K562 (cell line): ENCODE results near the gene RAB26. TPM values are rescaled to one million over a fixed set of nuclear protein-coding genes. Genes with fewer than 3 reads are reported as not detected.
A peak's percentile ranks its signal among the peaks of the same experiment; 100 is the strongest.

Source experiments
- DMBX1 ChIP-seq: fragments of 250-450 bp; sonication (Bioruptor Pico); IDR thresholded peaks from 2 replicates; pipeline ENCODE4 v1.8.0; 2022; ENCODE audit warnings: inconsistent platforms, mild to moderate bottlenecking, moderate library complexity, borderline replicate concordance
- GATAD2B ChIP-seq: fragments of 450-650 bp; IDR thresholded peaks from 2 replicates; pipeline ENCODE4 v1.6.1; 2017; ENCODE audit warnings: mild to moderate bottlenecking, borderline replicate concordance
- HDAC3 ChIP-seq: fragments of 450-650 bp; IDR thresholded peaks from 2 replicates; pipeline ENCODE4 v1.6.1; 2018; ENCODE audit warnings: borderline replicate concordance, mild to moderate bottlenecking, moderate library complexity; ENCODE audit not compliant: partially characterized antibody
- HDGF ChIP-seq: fragments of 450-650 bp; IDR thresholded peaks from 2 replicates; pipeline ENCODE4 v1.6.1; 2016
- HEY1 ChIP-seq: fragments of 250-450 bp; sonication (Bioruptor Pico); IDR thresholded peaks from 2 replicates; pipeline ENCODE4 v1.5.0; 2020; ENCODE audit warnings: mild to moderate bottlenecking, moderate library complexity, borderline replicate concordance
- JUN ChIP-seq, 2 experiments: sonication (generic) in 1 of 2; formaldehyde crosslinking in 1 of 2; IDR thresholded peaks; 2 replicates each; pipeline versions ENCODE4 v1.6.1 to v1.8.0; 2012 to 2022; ENCODE audit warnings: borderline replicate concordance in 2 of 2, mild to moderate bottlenecking in 2 of 2, improper control_type of control experiment in 1 of 2, low read depth in 1 of 2, low read length in 1 of 2, missing genetic modification reagents in 1 of 2
- KAT7 ChIP-seq: sonication (generic); formaldehyde crosslinking; IDR thresholded peaks from 2 replicates; pipeline ENCODE4 v1.8.0; 2022; ENCODE audit warnings: missing genetic modification reagents, mild to moderate bottlenecking, borderline replicate concordance
- MAZ ChIP-seq, 2 experiments: fragments of 450-650 bp in 1 of 2; sonication (generic) in 1 of 2; formaldehyde crosslinking; IDR thresholded peaks in 1 of 2; conservative IDR thresholded peaks in 1 of 2; 2 replicates each; pipeline versions ENCODE4 v1.4.0 to v1.5.0; 2020; ENCODE audit warnings: mild to moderate bottlenecking in 1 of 2, missing genetic modification reagents in 1 of 2
- NCOA2 ChIP-seq, 2 experiments: fragments of 450-650 bp; IDR thresholded peaks; 2 replicates each; pipeline ENCODE4 v1.6.1; 2018; ENCODE audit warnings: mild to moderate bottlenecking in 2 of 2, moderate library complexity in 1 of 2; ENCODE audit not compliant: partially characterized antibody in 2 of 2
- RAD21 ChIP-seq, 2 experiments: fragments of 250-450 bp in 1 of 2; fragments of 450-650 bp in 1 of 2; sonication (Bioruptor Pico) in 1 of 2; formaldehyde crosslinking in 1 of 2; IDR thresholded peaks in 1 of 2; conservative IDR thresholded peaks in 1 of 2; 2 replicates each; pipeline versions ENCODE4 v1.4.0 to v1.8.0; 2020 to 2022; ENCODE audit warnings: mild to moderate bottlenecking in 2 of 2, moderate library complexity in 1 of 2
- RB1 ChIP-seq: fragments of 450-650 bp; IDR thresholded peaks from 2 replicates; pipeline ENCODE4 v1.6.1; 2017; ENCODE audit warnings: low read depth, mild to moderate bottlenecking
- TBP ChIP-seq: optimal IDR thresholded peaks from 2 replicates; pipeline ENCODE3; 2011; ENCODE audit warnings: low read depth, low read length, improper control_type of control experiment
- XRCC4 ChIP-seq: IDR thresholded peaks from one replicate; pipeline ENCODE4 v1.6.1; 2011; ENCODE audit not compliant: insufficient read depth, insufficient read length; ENCODE audit errors: extremely low read depth
- ZNF174 ChIP-seq: fragments of 250-450 bp; sonication (Bioruptor Pico); IDR thresholded peaks from 2 replicates; pipeline ENCODE4 v1.4.0; 2020; ENCODE audit warnings: mild to moderate bottlenecking
- polyA plus RNA-seq, 8 experiments: library from polyadenylated mRNA; depleted of rRNA in 4 of 8; stranded (reverse) in 5 of 8; unstranded in 3 of 8; fragments of >200 nt; fragmentation: Nextera tagmentation in 2 of 8; fragmentation: Illumina TruSeq in 1 of 8; extraction: Ambion mirVana in 2 of 8; extraction: Trizol in 1 of 8; gene quantifications; 2 replicates each; pipeline versions ENCODE4 v1.2.1 to v1.2.3, GENCODE V29; 2011 to 2014; ENCODE audit warnings: inconsistent platforms in 1 of 8, missing spikeins in 1 of 8
- total RNA-seq, 7 experiments: library from RNA; depleted of rRNA in 6 of 7; stranded (reverse); fragments of >200 nt in 6 of 7; fragmentation: Illumina TruSeq in 2 of 7; extraction: Trizol in 2 of 7; gene quantifications; 2 replicates each; pipeline versions ENCODE4 v1.2.1 to v1.2.3, GENCODE V29; 2011 to 2021; ENCODE audit warnings: low replicate concordance in 1 of 7
- TF ChIP-seq, protein P1 (sequence below): fragments of 450-650 bp; IDR thresholded peaks from 2 replicates; pipeline ENCODE4 v1.6.1; 2018; ENCODE audit warnings: mild to moderate bottlenecking, low read depth; ENCODE audit not compliant: partially characterized antibody
- TF ChIP-seq, protein P2 (sequence below): fragments of 250-450 bp; sonication (Bioruptor Pico); IDR thresholded peaks from 2 replicates; pipeline ENCODE4 v1.8.0; 2021; ENCODE audit warnings: moderate library complexity, mild to moderate bottlenecking, inconsistent platforms
- TF ChIP-seq, protein P3 (sequence below): fragments of 250-450 bp; sonication (Bioruptor Pico); IDR thresholded peaks from 2 replicates; pipeline ENCODE4 v1.5.0; 2020; ENCODE audit warnings: mild to moderate bottlenecking, borderline replicate concordance
- TF ChIP-seq, protein P4 (sequence below): fragments of 450-650 bp; formaldehyde crosslinking; IDR thresholded peaks from 2 replicates; pipeline ENCODE4 v1.4.0; 2020; ENCODE audit warnings: mild to moderate bottlenecking, moderate library complexity
- TF ChIP-seq, protein P5 (sequence below): sonication (generic); formaldehyde crosslinking; IDR thresholded peaks from 2 replicates; pipeline ENCODE4 v1.9.0; 2022; ENCODE audit warnings: mild to moderate bottlenecking, missing genetic modification reagents
- TF ChIP-seq, protein P6 (sequence below): fragments of 450-650 bp; formaldehyde crosslinking; IDR thresholded peaks from 2 replicates; pipeline ENCODE4 v1.4.0; 2020; ENCODE audit warnings: mild to moderate bottlenecking, moderate library complexity

The RAB26 gene
- total and polyA plus RNA-seq, 9 of the 15 experiments (the other 6 are each of a cell fraction or from before 2014, with no cell fraction given): 0.25 to 6.1 (median 2.1) TPM

DNA sequence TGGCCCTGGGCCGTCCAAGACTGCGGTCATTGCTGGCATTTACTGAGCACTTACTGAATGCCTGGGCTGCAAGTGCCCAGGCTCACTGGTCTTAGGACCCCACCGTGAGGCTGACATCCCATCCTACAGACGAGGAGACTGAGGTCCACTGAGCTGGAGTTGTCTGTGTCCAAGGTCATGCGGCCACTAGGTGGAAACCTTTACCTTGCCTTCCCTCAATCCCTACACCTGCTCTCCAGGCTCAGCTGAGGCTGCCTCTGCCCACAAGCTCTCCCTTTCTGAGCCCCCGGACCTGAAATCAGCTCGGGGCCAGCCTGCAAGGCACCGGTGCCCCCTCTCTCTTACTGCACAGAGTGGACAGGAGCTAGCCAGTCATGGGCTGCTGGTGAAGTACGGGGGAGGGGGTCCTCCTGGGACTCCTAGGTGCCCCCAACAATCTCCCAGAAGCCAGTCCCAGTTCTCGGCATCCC is 46.5 kb downstream of the RAB26 start (continued):
- TF ChIP-seq, protein P1, sequence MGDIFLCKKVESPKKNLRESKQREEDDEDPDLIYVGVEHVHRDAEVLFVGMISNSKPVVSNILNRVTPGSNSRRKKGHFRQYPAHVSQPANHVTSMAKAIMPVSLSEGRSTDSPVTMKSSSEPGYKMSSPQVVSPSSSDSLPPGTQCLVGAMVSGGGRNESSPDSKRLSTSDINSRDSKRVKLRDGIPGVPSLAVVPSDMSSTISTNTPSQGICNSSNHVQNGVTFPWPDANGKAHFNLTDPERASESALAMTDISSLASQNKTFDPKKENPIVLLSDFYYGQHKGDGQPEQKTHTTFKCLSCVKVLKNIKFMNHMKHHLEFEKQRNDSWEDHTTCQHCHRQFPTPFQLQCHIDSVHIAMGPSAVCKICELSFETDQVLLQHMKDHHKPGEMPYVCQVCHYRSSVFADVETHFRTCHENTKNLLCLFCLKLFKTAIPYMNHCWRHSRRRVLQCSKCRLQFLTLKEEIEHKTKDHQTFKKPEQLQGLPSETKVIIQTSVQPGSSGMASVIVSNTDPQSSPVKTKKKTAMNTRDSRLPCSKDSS: no peak
- TF ChIP-seq, protein P2, sequence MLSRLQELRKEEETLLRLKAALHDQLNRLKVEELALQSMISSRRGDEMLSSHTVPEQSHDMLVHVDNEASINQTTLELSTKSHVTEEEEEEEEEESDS (CRISPR knock-in tag): no peak
- TF ChIP-seq JUN (IDR thresholded peaks at IDR 0.05; ENCODE audit: borderline replicate concordance, low read depth, low read length): no peak
- no peak for TF ChIP-seq JUN (CRISPR knock-in tag; IDR thresholded peaks at IDR 0.05; ENCODE audit: borderline replicate concordance)
- TF ChIP-seq RB1: peak; percentile 37; the same call in 1 of the 2 replicates
- TF ChIP-seq TBP: peak; percentile 14
- TF ChIP-seq KAT7: no peak
- no peak for TF ChIP-seq DMBX1 (CRISPR knock-in tag)
- TF ChIP-seq HEY1 (CRISPR knock-in tag): no peak
- no peak for TF ChIP-seq GATAD2B
- TF ChIP-seq, protein P3, sequence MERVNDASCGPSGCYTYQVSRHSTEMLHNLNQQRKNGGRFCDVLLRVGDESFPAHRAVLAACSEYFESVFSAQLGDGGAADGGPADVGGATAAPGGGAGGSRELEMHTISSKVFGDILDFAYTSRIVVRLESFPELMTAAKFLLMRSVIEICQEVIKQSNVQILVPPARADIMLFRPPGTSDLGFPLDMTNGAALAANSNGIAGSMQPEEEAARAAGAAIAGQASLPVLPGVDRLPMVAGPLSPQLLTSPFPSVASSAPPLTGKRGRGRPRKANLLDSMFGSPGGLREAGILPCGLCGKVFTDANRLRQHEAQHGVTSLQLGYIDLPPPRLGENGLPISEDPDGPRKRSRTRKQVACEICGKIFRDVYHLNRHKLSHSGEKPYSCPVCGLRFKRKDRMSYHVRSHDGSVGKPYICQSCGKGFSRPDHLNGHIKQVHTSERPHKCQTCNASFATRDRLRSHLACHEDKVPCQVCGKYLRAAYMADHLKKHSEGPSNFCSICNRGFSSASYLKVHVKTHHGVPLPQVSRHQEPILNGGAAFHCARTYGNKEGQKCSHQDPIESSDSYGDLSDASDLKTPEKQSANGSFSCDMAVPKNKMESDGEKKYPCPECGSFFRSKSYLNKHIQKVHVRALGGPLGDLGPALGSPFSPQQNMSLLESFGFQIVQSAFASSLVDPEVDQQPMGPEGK (CRISPR knock-in tag): no peak
- TF ChIP-seq HDGF: 0 out of 2 replicates have a peak, but pooled peaks have one; percentile 42
- TF ChIP-seq RAD21 (CRISPR knock-in tag; conservative IDR thresholded peaks at IDR 0.05 in 1 of 2, IDR thresholded peaks at IDR 0.05 in 1 of 2): peak; percentile 67 to 86
- TF ChIP-seq, protein P4, sequence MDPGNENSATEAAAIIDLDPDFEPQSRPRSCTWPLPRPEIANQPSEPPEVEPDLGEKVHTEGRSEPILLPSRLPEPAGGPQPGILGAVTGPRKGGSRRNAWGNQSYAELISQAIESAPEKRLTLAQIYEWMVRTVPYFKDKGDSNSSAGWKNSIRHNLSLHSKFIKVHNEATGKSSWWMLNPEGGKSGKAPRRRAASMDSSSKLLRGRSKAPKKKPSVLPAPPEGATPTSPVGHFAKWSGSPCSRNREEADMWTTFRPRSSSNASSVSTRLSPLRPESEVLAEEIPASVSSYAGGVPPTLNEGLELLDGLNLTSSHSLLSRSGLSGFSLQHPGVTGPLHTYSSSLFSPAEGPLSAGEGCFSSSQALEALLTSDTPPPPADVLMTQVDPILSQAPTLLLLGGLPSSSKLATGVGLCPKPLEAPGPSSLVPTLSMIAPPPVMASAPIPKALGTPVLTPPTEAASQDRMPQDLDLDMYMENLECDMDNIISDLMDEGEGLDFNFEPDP: no peak
- TF ChIP-seq XRCC4: no peak
- TF ChIP-seq, protein P5, sequence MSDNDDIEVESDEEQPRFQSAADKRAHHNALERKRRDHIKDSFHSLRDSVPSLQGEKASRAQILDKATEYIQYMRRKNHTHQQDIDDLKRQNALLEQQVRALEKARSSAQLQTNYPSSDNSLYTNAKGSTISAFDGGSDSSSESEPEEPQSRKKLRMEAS: no peak
- peak in 1 of 2 experiments; percentile 49; a peak in 1 of 4 replicates for TF ChIP-seq MAZ (CRISPR knock-in tag; conservative IDR thresholded peaks at IDR 0.05 in 1 of 2, IDR thresholded peaks at IDR 0.05 in 1 of 2)
- TF ChIP-seq, protein P6, sequence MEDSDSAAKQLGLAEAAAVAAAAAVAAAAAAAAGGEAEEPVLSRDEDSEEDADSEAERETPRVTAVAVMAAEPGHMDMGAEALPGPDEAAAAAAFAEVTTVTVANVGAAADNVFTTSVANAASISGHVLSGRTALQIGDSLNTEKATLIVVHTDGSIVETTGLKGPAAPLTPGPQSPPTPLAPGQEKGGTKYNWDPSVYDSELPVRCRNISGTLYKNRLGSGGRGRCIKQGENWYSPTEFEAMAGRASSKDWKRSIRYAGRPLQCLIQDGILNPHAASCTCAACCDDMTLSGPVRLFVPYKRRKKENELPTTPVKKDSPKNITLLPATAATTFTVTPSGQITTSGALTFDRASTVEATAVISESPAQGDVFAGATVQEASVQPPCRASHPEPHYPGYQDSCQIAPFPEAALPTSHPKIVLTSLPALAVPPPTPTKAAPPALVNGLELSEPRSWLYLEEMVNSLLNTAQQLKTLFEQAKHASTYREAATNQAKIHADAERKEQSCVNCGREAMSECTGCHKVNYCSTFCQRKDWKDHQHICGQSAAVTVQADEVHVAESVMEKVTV (CRISPR knock-in tag): no peak
- no peak for TF ChIP-seq NCOA2 (IDR thresholded peaks at IDR 0.05; ENCODE audit: partially characterized antibody in 2 of 2)
- no peak for TF ChIP-seq ZNF174 (CRISPR knock-in tag)
- no peak for TF ChIP-seq HDAC3
